Left lung (tissue), 10 donors: ENCODE measurements around the gene ETV5. TPM values are rescaled to one million over a fixed set of nuclear protein-coding genes. Genes with fewer than 3 reads are reported as not detected.
A peak's percentile ranks its signal among the peaks of the same experiment; 100 is the strongest.

Experiments
- ATAC-seq: fragments of 200-7000 bp; cut with Tn5 transposase; one replicate; pipeline ENCODE4 v1.9.1; 2020; ENCODE audit warnings: moderate library complexity
- DNase-seq, 4 donors: peaks; one replicate each; pipeline ENCODE4 v3.0.0-alpha.2; 2013 to 2020
- H3K27ac ChIP-seq, 2 donors: fragments of 200-600 bp; sonication (generic) in 1 of 2; one replicate each; pipeline versions ENCODE4 v1.5.0 to v1.8.0; 2020 to 2021
- H3K27me3 ChIP-seq, 2 donors: fragments of 200-600 bp; sonication (generic) in 1 of 2; one replicate each; pipeline versions ENCODE4 v1.5.0 to v1.8.0; 2020 to 2021
- H3K36me3 ChIP-seq, 2 donors: fragments of 200-600 bp; sonication (generic) in 1 of 2; one replicate each; pipeline versions ENCODE4 v1.5.0 to v1.8.0; 2020 to 2021
- H3K4me1 ChIP-seq, 2 donors: fragments of 200-600 bp; one replicate each; pipeline ENCODE4 v1.8.0; 2021
- H3K4me3 ChIP-seq, 2 donors: fragments of 200-600 bp; sonication (generic) in 1 of 2; one replicate each; pipeline versions ENCODE4 v1.5.0 to v1.8.0; 2020 to 2021; ENCODE audit warnings: mild to moderate bottlenecking in 1 of 2
- H3K9me3 ChIP-seq, 2 donors: fragments of 200-600 bp; sonication (generic) in 1 of 2; one replicate each; pipeline versions ENCODE4 v1.5.0 to v1.8.0; 2020 to 2021
- CTCF ChIP-seq, 2 donors: fragments of 200-600 bp; sonication (generic) in 1 of 2; IDR thresholded peaks; one replicate each; pipeline versions ENCODE4 v1.5.0 to v1.8.0; 2021; ENCODE audit warnings: antibody characterized with exemption in 2 of 2
- intact Hi-C, 2 donors: fragments of 100-400 bp; cut with DNase I; formaldehyde crosslinking; loops; one replicate each; pipeline versions ENCODE4 v1.11.2 to v1.14.2; 2022
- polyA plus RNA-seq, 6 donors: library from polyadenylated mRNA; unstranded; fragments of 120-200 nt; gene quantifications; one replicate each; pipeline ENCODE4 v1.2.1, GENCODE V29; 2013; ENCODE audit not compliant: insufficient read length in 6 of 6
- total RNA-seq, 2 donors: library from RNA; stranded (reverse); fragmentation: NEBNext Ultra II Directional; extraction: Animal tissue kit (Norgen Biotek cat#: 25700); gene quantifications; one replicate each; pipeline ENCODE4 v1.2.1, GENCODE V29; 2021
- donor health status: DM: no; HTN: yes; CAD: no.
- donor health status: DM: no; HTN: no; CAD: no.

The ETV5 gene
- total and polyA plus RNA-seq, 8 donors, result 40.7 to 332 (median 266) TPM

- H3K27me3 ChIP-seq, result peaks cover 0 to 4% of the 10 kb centered on the region in 2 donors
- H3K4me3 ChIP-seq, result no peak overlapping the region
- no peak overlapping the region for H3K27ac ChIP-seq
- H3K4me1 ChIP-seq, result no peaks in the 10 kb centered on the region
- peaks cover 0 to 6% of the 10 kb centered on the region in 2 donors for H3K9me3 ChIP-seq
- intact Hi-C loops, result no loop called here
- DNase-seq (no peak), ATAC-seq (no peak)
- no peak for TF ChIP-seq CTCF (IDR thresholded peaks at IDR 0.05)
- H3K36me3 ChIP-seq, result no peaks in the 10 kb centered on the region
Measured at GRCh38 chr3:186012137-186012536, 96.8 kb downstream of the ETV5 start.

DNA sequence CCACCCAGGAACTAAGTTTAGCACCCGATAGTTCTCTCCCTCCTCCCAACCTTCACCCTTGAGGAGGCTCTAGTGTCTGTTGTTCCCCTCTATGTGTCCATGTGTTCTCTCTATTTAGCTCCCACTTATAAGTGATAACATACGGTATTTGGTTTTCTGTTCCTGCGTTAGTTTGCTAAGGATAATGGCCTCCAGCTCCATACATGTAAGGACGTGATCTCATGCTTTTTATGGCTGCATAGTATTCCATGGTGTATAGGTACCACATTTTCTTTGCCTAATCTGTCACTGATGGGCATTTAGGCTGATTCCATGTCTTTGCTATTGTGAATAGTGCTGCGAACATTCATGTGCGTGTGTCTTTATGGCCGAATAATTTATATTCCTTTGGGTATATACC lies 104.2 kb downstream of the ETV5 start:
- Histone ChIP-seq H3K27ac (no peak overlapping the region), H3K27me3 (peaks cover 0 to 4% of the 10 kb centered on the region in 2 donors), H3K9me3 (no peaks in the 10 kb centered on the region), H3K4me1 (no peaks in the 10 kb centered on the region), H3K4me3 (no peak overlapping the region), H3K36me3 (no peaks in the 10 kb centered on the region)
- DNase-seq, result no peak
- TF ChIP-seq CTCF (IDR thresholded peaks at IDR 0.05), result no peak
- intact Hi-C loops, result no loop called here
- ATAC-seq, result no peak

DNA sequence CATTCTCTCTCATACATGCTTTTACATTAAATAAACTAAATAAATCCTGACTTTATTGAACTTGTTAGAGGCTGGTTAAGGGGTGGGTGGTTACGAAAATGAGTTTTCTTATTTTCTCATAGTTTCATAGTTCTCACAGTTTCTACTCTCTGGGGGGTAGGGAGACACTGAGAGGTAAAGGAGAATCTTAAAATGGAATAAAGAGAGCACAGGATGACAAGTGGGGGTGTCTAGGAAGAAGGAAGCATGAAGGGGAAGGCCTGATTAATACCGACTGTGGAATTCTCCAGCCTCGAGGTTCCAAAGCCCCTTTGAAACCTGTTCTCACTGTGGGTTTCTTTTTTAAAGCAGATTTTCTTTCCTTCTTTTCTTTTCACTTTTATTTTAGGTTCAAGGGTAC lies 104.7 kb downstream of the ETV5 start:
- no peaks in the 10 kb centered on the region for H3K36me3 ChIP-seq
- DNase-seq (no peak), ATAC-seq (no peak)
- no peak overlapping the region for H3K4me3 ChIP-seq
- no peaks in the 10 kb centered on the region for H3K9me3 ChIP-seq
- H3K4me1 ChIP-seq, result no peaks in the 10 kb centered on the region
- no peak overlapping the region for H3K27ac ChIP-seq
- intact Hi-C loops, result no loop called here
- H3K27me3 ChIP-seq, result peaks cover 0 to 4% of the 10 kb centered on the region in 2 donors
- TF ChIP-seq CTCF (IDR thresholded peaks at IDR 0.05), result no peak

- H3K9me3 ChIP-seq, result no peaks in the 10 kb centered on the region
- H3K36me3 ChIP-seq, result no peaks in the 10 kb centered on the region
- TF ChIP-seq CTCF (IDR thresholded peaks at IDR 0.05), result no peak
- intact Hi-C loops, result no loop called here
- ATAC-seq (no peak), DNase-seq (no peak)
- no peak overlapping the region for H3K27ac ChIP-seq
- no peak overlapping the region for H3K4me3 ChIP-seq
- no peaks in the 10 kb centered on the region for H3K4me1 ChIP-seq
- peaks cover 0 to 4% of the 10 kb centered on the region in 2 donors for H3K27me3 ChIP-seq
Measured at GRCh38 chr3:186003610-186004009, 105.3 kb downstream of the ETV5 start.

DNA sequence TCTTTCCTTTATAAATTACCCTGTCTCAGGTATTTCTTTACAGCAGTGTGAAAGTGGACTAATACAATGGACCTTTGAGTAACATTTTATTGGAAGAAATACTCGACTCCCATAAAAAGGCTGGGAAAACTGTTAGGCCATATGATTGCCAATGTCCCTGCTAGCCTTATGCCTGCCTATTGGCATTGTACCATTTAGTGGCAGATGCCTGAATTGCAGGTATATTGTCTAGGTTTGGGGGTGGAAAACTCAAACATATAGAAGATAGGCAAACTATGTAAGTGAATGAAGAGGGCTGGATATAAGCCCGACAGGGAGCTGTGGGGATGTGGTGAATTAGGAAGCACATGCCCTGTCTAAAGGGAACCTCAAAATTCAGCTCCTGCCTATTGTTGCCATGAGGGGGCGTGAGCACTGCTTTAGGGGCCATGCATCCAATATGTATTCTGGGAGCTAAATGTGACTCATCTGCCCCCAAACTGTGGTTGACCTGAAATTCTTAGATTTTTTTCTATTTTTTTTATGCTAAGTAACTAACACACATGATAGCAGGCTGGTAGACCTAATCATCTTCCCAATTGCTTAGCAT lies 105.9 kb downstream of the ETV5 start:
- TF ChIP-seq CTCF (IDR thresholded peaks at IDR 0.05), result peak in 1 of 2 donors; percentile 17
- Histone ChIP-seq H3K4me3 (no peak overlapping the region), H3K36me3 (no peaks in the 10 kb centered on the region), H3K4me1 (no peaks in the 10 kb centered on the region), H3K27ac (no peak overlapping the region), H3K27me3 (peaks cover 0 to 4% of the 10 kb centered on the region in 2 donors), H3K9me3 (no peaks in the 10 kb centered on the region)
- DNase-seq (no peak), ATAC-seq (peak; percentile 50)
- intact Hi-C loops, result no loop called here
